Naive thymus-derived CD4-positive, alpha-beta T cell (primary cell): ENCODE data around the gene OPRM1. TPM values are rescaled to one million over a fixed set of nuclear protein-coding genes. Genes with fewer than 3 reads are reported as not detected.

Source experiments
- ATAC-seq: fragments of 150-1000 bp; cut with Tn5 transposase; 2 replicates; pipeline ENCODE4 v1.10.0; 2021; ENCODE audit warnings: mild to moderate bottlenecking, moderate library complexity
- CTCF ChIA-PET: fragments of 350-600 bp; sonication (Branson Sonifier 250); formaldehyde crosslinking; loops from one replicate; lab custom pipeline; 2021; ENCODE audit warnings: antibody characterized with exemption; lab: Charles Lee
- POLR2A ChIA-PET: fragments of 350-600 bp; sonication (Branson Sonifier 250); formaldehyde crosslinking; loops from one replicate; lab custom pipeline; 2021; ENCODE audit warnings: antibody characterized with exemption, inconsistent platforms; lab: Charles Lee
- DNase-seq, 9 donors: peaks; one replicate each; pipeline versions ENCODE4 v3.0.0 to v3.0.0-alpha.2; 2020 to 2022; ENCODE audit warnings: mixed read lengths in 1 of 9
- H3K27ac ChIP-seq: one replicate; pipeline ENCODE4 v1.7.0; 2013; ENCODE audit warnings: mild to moderate bottlenecking, low read depth, low read length, moderate library complexity
- H3K27me3 ChIP-seq, 2 donors: one replicate each; pipeline ENCODE4 v1.7.0; 2013; ENCODE audit warnings: low read length in 2 of 2, mild to moderate bottlenecking in 2 of 2, moderate library complexity in 2 of 2; ENCODE audit not compliant: control insufficient read depth in 2 of 2, insufficient read depth in 2 of 2
- H3K36me3 ChIP-seq, 3 experiments: 1 replicate in 2 of 3; 2 replicates in 1 of 3; pipeline ENCODE4 v1.7.0; 2013; ENCODE audit warnings: low read length in 3 of 3, mild to moderate bottlenecking in 3 of 3, moderate library complexity in 1 of 3; ENCODE audit not compliant: insufficient read depth in 3 of 3, control insufficient read depth in 2 of 3
- H3K4me1 ChIP-seq, 2 donors: one replicate each; pipeline ENCODE4 v1.7.0; 2013; ENCODE audit warnings: low read length in 2 of 2, mild to moderate bottlenecking in 2 of 2, moderate library complexity in 1 of 2; ENCODE audit not compliant: control insufficient read depth in 2 of 2, insufficient read depth in 2 of 2
- H3K4me3 ChIP-seq: 2 replicates; pipeline ENCODE4 v1.7.0; 2013; ENCODE audit warnings: mild to moderate bottlenecking, low read length
- H3K9me3 ChIP-seq, 3 experiments: 1 replicate in 2 of 3; 2 replicates in 1 of 3; pipeline ENCODE4 v1.7.0; 2013; ENCODE audit warnings: low read length in 3 of 3; ENCODE audit not compliant: control insufficient read depth in 2 of 3
- H3K27ac Mint-ChIP-seq, 9 donors: one replicate each; pipeline ENCODE4 v1.8.0; 2020 to 2022; ENCODE audit warnings: mixed read lengths in 9 of 9, mild to moderate bottlenecking in 8 of 9, moderate library complexity in 5 of 9, inconsistent platforms in 2 of 9
- H3K27me3 Mint-ChIP-seq, 5 donors: one replicate each; pipeline ENCODE4 v1.8.0; 2021 to 2022; ENCODE audit warnings: mixed read lengths in 5 of 5, mild to moderate bottlenecking in 1 of 5
- H3K36me3 Mint-ChIP-seq, 5 donors: one replicate each; pipeline ENCODE4 v1.8.0; 2020 to 2022; ENCODE audit warnings: mixed read lengths in 5 of 5, mild to moderate bottlenecking in 3 of 5, inconsistent platforms in 1 of 5
- H3K4me1 Mint-ChIP-seq, 7 donors: one replicate each; pipeline ENCODE4 v1.8.0; 2020 to 2022; ENCODE audit warnings: mixed read lengths in 7 of 7, mild to moderate bottlenecking in 3 of 7, inconsistent platforms in 1 of 7
- H3K4me3 Mint-ChIP-seq, 10 donors: one replicate each; pipeline ENCODE4 v1.8.0; 2020 to 2022; ENCODE audit warnings: mild to moderate bottlenecking in 10 of 10, mixed read lengths in 10 of 10, moderate library complexity in 6 of 10, inconsistent platforms in 2 of 10
- H3K9me3 Mint-ChIP-seq, 11 donors: one replicate each; pipeline ENCODE4 v1.8.0; 2020 to 2022; ENCODE audit warnings: mixed read lengths in 11 of 11, mild to moderate bottlenecking in 4 of 11, inconsistent platforms in 1 of 11, moderate library complexity in 1 of 11
- intact Hi-C, 2 donors: fragments of 100-400 bp; cut with micrococcal nuclease; formaldehyde crosslinking; loops; one replicate each; pipeline ENCODE4 v1.15.1; 2023
- polyA plus RNA-seq, 2 donors: library from polyadenylated mRNA; unstranded; fragments of 300-500 nt; fragmentation: Illumina TruSeq; gene quantifications; one replicate each; pipeline ENCODE4 v1.2.3, GENCODE V29; 2021
- total RNA-seq, 6 experiments: library from RNA in 5 of 6; stranded (reverse) in 5 of 6; gene quantifications; 1 replicate in 5 of 6; 2 replicates in 1 of 6; pipeline ENCODE4 v1.2.3 and lab custom pipeline; 2021 to 2026

Gene OPRM1
- total and polyA plus RNA-seq, 7 experiments from 2014 or later, result not detected

DNA sequence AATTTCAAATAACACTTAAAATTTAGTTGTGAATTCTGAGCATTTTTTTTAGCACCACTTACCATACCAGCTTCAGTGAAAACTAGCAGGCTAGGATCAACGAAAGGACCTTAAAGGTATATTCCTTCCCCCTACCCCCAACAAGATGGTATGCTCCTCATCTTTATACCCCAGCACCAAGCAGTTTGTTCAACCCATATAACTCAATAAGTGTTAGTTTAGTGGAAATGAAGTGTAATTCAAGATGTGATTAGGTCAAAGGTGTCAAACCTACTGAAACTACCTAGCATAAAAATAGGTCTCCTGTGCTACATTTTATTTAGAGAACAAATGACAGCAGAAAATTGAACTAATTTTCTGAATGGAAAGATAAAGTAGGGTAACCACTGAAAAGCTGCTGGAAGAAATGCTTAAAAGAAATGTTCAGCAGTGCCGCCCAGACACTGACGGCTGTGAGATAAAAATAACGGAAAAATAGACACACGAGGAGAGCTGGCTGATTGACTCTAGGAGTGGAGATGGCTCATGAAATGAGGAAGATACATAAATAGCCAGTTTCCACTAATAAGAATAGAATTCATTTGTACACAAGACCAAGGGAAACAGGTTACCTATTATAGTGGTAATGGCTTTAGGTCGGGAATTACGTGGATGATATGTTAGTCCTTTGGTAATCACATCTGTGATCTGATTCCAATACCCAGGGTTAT lies 222.8 kb downstream of the OPRM1 start:
- CTCF ChIA-PET, result interaction anchor here (1.2 kb wide), 1 partner anchor 14 kb away, joined by 5 read pairs; no protein-coding TSS in a partner anchor
- no peak overlapping the region for H3K4me3 ChIP-seq
- no peaks in the 10 kb centered on the region for H3K9me3 ChIP-seq
- DNase-seq, result no peak
- POLR2A ChIA-PET, result no interaction called here
- Mint-ChIP-seq H3K27ac (peak overlapping the region in 1 of 9 donors; percentile 67), H3K27me3 (peaks cover 0 to 15% (median 0%) of the 10 kb centered on the region in 5 donors), H3K4me3 (no peak overlapping the region), H3K36me3 (peaks cover 0 to 6% (median 3%) of the 10 kb centered on the region in 5 donors), H3K4me1 (peaks cover 9 to 47% (median 29%) of the 10 kb centered on the region in 7 donors), H3K9me3 (peaks cover 0 to 18% (median 1%) of the 10 kb centered on the region in 11 donors)
- no peaks in the 10 kb centered on the region for H3K4me1 ChIP-seq
- no peak overlapping the region for H3K27ac ChIP-seq
- H3K27me3 ChIP-seq, result no peaks in the 10 kb centered on the region
- intact Hi-C loops, result no loop called here
- ATAC-seq, result no peak
- H3K36me3 ChIP-seq, result no peaks in the 10 kb centered on the region

DNA sequence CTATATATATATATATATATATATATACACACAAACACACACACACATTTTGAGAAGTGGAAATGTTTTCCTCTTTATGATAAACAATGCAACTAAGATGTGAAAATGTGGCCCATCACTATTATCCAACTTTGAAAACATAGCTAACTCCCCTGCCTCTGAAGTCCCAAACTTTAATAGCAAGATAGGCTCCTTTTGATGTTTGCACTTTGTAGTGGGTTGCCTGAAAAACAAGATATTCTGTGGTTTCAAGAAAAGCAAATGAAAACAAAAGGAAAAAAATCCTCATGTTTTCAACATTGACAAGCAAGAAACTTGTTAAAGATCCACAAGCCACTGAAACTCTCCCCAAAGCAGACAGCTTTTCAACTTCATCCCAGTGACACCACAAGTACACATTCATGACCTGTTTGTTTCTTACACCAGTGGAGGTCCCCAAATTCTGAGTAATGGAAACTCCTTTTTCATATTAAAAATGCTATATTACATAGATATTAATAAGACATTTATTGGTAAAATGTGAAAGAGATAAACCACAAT lies 227.6 kb downstream of the OPRM1 start:
- Histone ChIP-seq H3K36me3 (no peaks in the 10 kb centered on the region), H3K27me3 (no peaks in the 10 kb centered on the region), H3K4me1 (peaks cover 0 to 11% of the 10 kb centered on the region in 2 donors), H3K4me3 (no peak overlapping the region), H3K27ac (no peak overlapping the region), H3K9me3 (no peaks in the 10 kb centered on the region)
- intact Hi-C loops, result loop anchor here (1.0 to 2.0 kb wide), 3 partner anchors 8 to 16 kb away; no protein-coding TSS in a partner anchor
- ChIA-PET CTCF (interaction anchor here (0.6 to 2.2 kb wide), 7 partner anchors 8 to 110 kb away, joined by 3 to 6 read pairs (median 3); no protein-coding TSS in a partner anchor), POLR2A (interaction anchor here (0.7 to 4.4 kb wide), 8 partner anchors 9 to 54 kb away, joined by 3 to 49 read pairs (median 6); no protein-coding TSS in a partner anchor)
- Mint-ChIP-seq H3K4me3 (peak overlapping the region; percentile 8 to 83 (median 65)), H3K27ac (peak overlapping the region in 8 of 9 donors; percentile 61 to 76 (median 70)), H3K27me3 (peaks cover 0 to 18% (median 0%) of the 10 kb centered on the region in 5 donors), H3K36me3 (peaks cover 0 to 6% (median 1%) of the 10 kb centered on the region in 5 donors), H3K4me1 (peaks cover 14 to 50% (median 33%) of the 10 kb centered on the region in 7 donors), H3K9me3 (peaks cover 0 to 14% (median 0%) of the 10 kb centered on the region in 11 donors)
- ATAC-seq (no peak), DNase-seq (peak in 1 of 9 donors; percentile 31)

DNA sequence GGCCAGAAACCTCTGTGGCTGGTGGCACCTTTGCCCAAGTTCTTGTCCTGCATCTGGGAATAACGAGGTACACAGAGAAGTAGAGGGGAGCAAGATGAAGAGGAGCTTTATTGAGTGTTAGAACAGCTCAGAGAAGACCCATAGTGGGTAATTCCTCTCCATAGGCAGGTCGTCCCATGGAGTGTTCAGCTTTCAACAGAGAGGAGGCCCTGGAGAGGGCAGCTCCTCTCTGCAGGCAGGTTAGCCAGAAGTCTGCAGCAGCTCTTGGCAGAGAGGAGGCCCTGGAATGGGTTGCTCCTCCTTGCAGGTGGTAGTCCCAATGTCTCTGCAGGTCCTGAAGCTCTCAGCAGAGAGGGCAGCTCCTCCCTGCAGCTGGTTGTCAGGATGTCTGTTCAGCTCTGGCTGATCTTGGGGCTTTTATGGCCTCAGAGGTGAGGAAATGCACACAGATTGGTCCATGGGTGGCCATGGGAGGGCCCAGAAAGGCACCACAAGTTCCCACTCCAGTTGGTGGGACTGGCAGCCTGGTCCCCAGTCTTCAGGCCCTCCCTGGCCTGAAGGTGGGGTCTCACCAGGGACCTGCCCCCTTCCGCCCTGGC lies 228.6 kb downstream of the OPRM1 start:
- DNase-seq (peak in 4 of 9 donors; percentile 28 to 48 (median 42)), ATAC-seq (peak; percentile 38)
- H3K9me3 Mint-ChIP-seq, result peaks cover 0 to 14% (median 0%) of the 10 kb centered on the region in 11 donors
- peaks cover 14 to 45% (median 33%) of the 10 kb centered on the region in 7 donors for H3K4me1 Mint-ChIP-seq
- intact Hi-C loops, result loop anchor here (1.0 to 2.0 kb wide), 3 partner anchors 9 to 17 kb away; no protein-coding TSS in a partner anchor
- POLR2A ChIA-PET, result interaction anchor here (0.7 to 4.4 kb wide), 9 partner anchors 10 to 45 kb away, joined by 3 to 49 read pairs (median 5); no protein-coding TSS in a partner anchor
- H3K4me1 ChIP-seq, result peaks cover 0 to 11% of the 10 kb centered on the region in 2 donors
- H3K36me3 ChIP-seq, result no peaks in the 10 kb centered on the region
- H3K9me3 ChIP-seq, result no peaks in the 10 kb centered on the region
- H3K27ac Mint-ChIP-seq, result peak overlapping the region in 8 of 9 donors; percentile 65 to 92 (median 84)
- H3K4me3 Mint-ChIP-seq, result peak overlapping the region; percentile 6 to 85 (median 68)
- peaks cover 0 to 6% (median 1%) of the 10 kb centered on the region in 5 donors for H3K36me3 Mint-ChIP-seq
- H3K27me3 ChIP-seq, result no peaks in the 10 kb centered on the region
- CTCF ChIA-PET, result interaction anchor here (0.7 to 1.6 kb wide), 4 partner anchors 10 to 104 kb away, joined by 3 read pairs; no protein-coding TSS in a partner anchor
- H3K27me3 Mint-ChIP-seq, result peaks cover 0 to 9% (median 0%) of the 10 kb centered on the region in 5 donors
- no peak overlapping the region for H3K27ac ChIP-seq
- H3K4me3 ChIP-seq, result no peak overlapping the region

DNA sequence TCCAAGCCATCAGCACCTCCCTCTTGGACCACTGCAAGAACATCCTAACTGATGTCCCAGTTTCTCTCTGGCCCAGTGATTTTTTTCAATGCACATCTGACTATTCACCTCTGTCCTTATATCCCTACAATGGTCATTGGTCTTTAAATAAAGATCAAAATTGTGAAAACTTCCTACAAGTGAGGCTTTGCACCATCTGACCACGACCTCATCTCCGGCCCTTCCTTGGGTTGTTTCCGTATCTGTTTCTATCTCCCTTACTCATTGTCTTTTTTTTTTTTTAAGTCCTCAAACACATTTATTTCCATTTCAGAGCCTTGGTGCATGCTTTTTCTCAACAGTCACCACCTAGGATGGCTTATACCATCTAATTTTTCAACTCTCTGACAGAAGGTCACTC lies 229.4 kb downstream of the OPRM1 start:
- Histone ChIP-seq H3K4me1 (peaks cover 0 to 11% of the 10 kb centered on the region in 2 donors), H3K9me3 (no peaks in the 10 kb centered on the region), H3K27me3 (no peaks in the 10 kb centered on the region), H3K36me3 (no peaks in the 10 kb centered on the region), H3K4me3 (no peak overlapping the region), H3K27ac (no peak overlapping the region)
- Mint-ChIP-seq H3K27me3 (peaks cover 0 to 15% (median 0%) of the 10 kb centered on the region in 5 donors), H3K4me1 (peaks cover 16 to 51% (median 34%) of the 10 kb centered on the region in 7 donors), H3K36me3 (peaks cover 0 to 6% (median 1%) of the 10 kb centered on the region in 5 donors), H3K9me3 (peaks cover 0 to 14% (median 0%) of the 10 kb centered on the region in 11 donors), H3K27ac (peak overlapping the region in 8 of 9 donors; percentile 55 to 92 (median 80)), H3K4me3 (peak overlapping the region in 8 of 10 donors; percentile 4 to 80 (median 58))
- no peak for DNase-seq
- intact Hi-C loops, result no loop called here
- peak; percentile 6 for ATAC-seq
- ChIA-PET POLR2A (interaction anchor here (1.1 to 1.7 kb wide), 3 partner anchors 9 to 34 kb away, joined by 3 to 5 read pairs (median 3); no protein-coding TSS in a partner anchor), CTCF (interaction anchor here (1.0 to 1.1 kb wide), 2 partner anchors 105 to 114 kb away, joined by 3 read pairs; no protein-coding TSS in a partner anchor)

DNA sequence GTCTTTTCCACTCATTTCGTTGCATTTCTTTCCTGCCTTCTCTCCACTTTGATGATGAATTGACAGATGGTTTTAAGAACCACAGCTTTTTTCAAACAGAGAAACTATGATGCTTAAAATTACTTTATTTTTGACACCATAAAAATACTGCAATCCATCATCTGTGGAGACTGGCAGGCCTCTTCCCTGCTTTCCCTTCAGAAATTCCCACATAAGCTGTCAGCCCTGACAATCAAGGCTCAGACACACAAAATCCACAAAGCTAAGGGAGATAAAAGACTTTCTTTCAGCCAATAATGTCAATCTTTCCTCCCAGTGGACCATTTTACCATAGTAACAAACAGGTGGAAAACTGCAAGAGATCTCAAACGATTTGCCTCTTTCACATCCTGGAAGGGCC lies 235.1 kb downstream of the OPRM1 start:
- H3K27me3 Mint-ChIP-seq, result peaks cover 0 to 16% (median 0%) of the 10 kb centered on the region in 5 donors
- peaks cover 0 to 1% (median 0%) of the 10 kb centered on the region in 11 donors for H3K9me3 Mint-ChIP-seq
- no peak overlapping the region for H3K4me3 ChIP-seq
- peaks cover 20 to 53% (median 44%) of the 10 kb centered on the region in 7 donors for H3K4me1 Mint-ChIP-seq
- H3K36me3 ChIP-seq, result no peaks in the 10 kb centered on the region
- intact Hi-C loops, result no loop called here
- H3K27me3 ChIP-seq, result no peaks in the 10 kb centered on the region
- H3K27ac Mint-ChIP-seq, result peak overlapping the region in 6 of 9 donors; percentile 11 to 78 (median 50)
- no peak overlapping the region for H3K27ac ChIP-seq
- no peak for DNase-seq
- ATAC-seq, result no peak
- POLR2A ChIA-PET, result interaction anchor here (0.7 to 1.8 kb wide), 4 partner anchors 19 to 110 kb away, joined by 3 to 9 read pairs (median 3); no protein-coding TSS in a partner anchor
- H3K9me3 ChIP-seq, result no peaks in the 10 kb centered on the region
- peaks cover 5 to 27% of the 10 kb centered on the region in 2 donors for H3K4me1 ChIP-seq
- H3K36me3 Mint-ChIP-seq, result peaks cover 0 to 1% (median 0%) of the 10 kb centered on the region in 5 donors
- peak overlapping the region in 1 of 10 donors; percentile 36 for H3K4me3 Mint-ChIP-seq
- CTCF ChIA-PET, result interaction anchor here (0.9 to 6.6 kb wide), 5 partner anchors 23 to 127 kb away, joined by 3 to 186 read pairs (median 9); no protein-coding TSS in a partner anchor
